HepG2 (cell line): ENCODE results near the gene LYZL1. TPM values are rescaled to one million over a fixed set of nuclear protein-coding genes. Genes with fewer than 3 reads are reported as not detected.
A peak's percentile ranks its signal among the peaks of the same experiment; 100 is the strongest.

Experiments
- BCL6 ChIP-seq: IDR thresholded peaks from 2 replicates; pipeline ENCODE4 v1.6.1; 2016; ENCODE audit warnings: missing genetic modification reagents, missing compliant biosample characterization
- EP300 ChIP-seq, 3 experiments: sonication (generic) in 1 of 3; formaldehyde crosslinking in 1 of 3; IDR thresholded peaks; 2 replicates each; pipeline versions ENCODE4 v1.5.1 to v1.6.1; 2011 to 2020; ENCODE audit warnings: low read depth in 2 of 3, low read length in 2 of 3, borderline replicate concordance in 1 of 3, improper control_type of control experiment in 1 of 3, mild to moderate bottlenecking in 1 of 3, missing genetic modification reagents in 1 of 3, moderate library complexity in 1 of 3
- FOXM1 ChIP-seq: sonication (generic); formaldehyde crosslinking; IDR thresholded peaks from 2 replicates; pipeline ENCODE4 v1.5.0; 2020; ENCODE audit warnings: missing genetic modification reagents
- HDAC2 ChIP-seq: sonication (generic); formaldehyde crosslinking; IDR thresholded peaks from 2 replicates; pipeline ENCODE4 v1.4.0; 2020; ENCODE audit warnings: missing genetic modification reagents
- HDAC6 ChIP-seq: fragments of 200-600 bp; sonication (generic); IDR thresholded peaks from 2 replicates; pipeline ENCODE4 v1.7.0; 2017; ENCODE audit warnings: mild to moderate bottlenecking, antibody characterized with exemption, low read length, low read depth
- MIER3 ChIP-seq: IDR thresholded peaks from 2 replicates; pipeline ENCODE4 v1.6.1; 2016; ENCODE audit warnings: missing compliant biosample characterization, borderline replicate concordance
- NR3C1 ChIP-seq: sonication (generic); formaldehyde crosslinking; IDR thresholded peaks from 2 replicates; pipeline ENCODE4 v1.4.0; 2020; ENCODE audit warnings: missing genetic modification reagents
- RCOR2 ChIP-seq: IDR thresholded peaks from 2 replicates; pipeline ENCODE4 v1.6.1; 2016; ENCODE audit warnings: missing biosample characterization, missing genetic modification reagents
- XBP1 ChIP-seq: sonication (generic); formaldehyde crosslinking; IDR thresholded peaks from 2 replicates; pipeline ENCODE4 v1.5.0; 2020; ENCODE audit warnings: missing genetic modification reagents
- ZNF792 ChIP-seq: IDR thresholded peaks from 2 replicates; pipeline ENCODE4 v1.6.1; 2016
- polyA plus RNA-seq, 8 experiments: library from polyadenylated mRNA; depleted of rRNA in 3 of 8; stranded (reverse) in 7 of 8; unstranded in 1 of 8; fragments of >200 nt; fragmentation: Illumina TruSeq in 4 of 8; extraction: Trizol in 4 of 8; gene quantifications; 2 replicates each; pipeline versions ENCODE4 v1.2.1 to v1.2.3, GENCODE V29; 2011 to 2016; ENCODE audit warnings: low read depth in 4 of 8, missing spikeins in 1 of 8, mixed read lengths in 1 of 8; ENCODE audit not compliant: insufficient read depth in 1 of 8
- total RNA-seq, 5 experiments: library from RNA; depleted of rRNA; stranded (reverse); fragments of >200 nt; fragmentation: Illumina TruSeq; extraction: Trizol; gene quantifications; 2 replicates each; pipeline ENCODE4 v1.2.3, GENCODE V29; 2016; ENCODE audit warnings: low read depth in 1 of 5
- TF ChIP-seq, protein P1 (sequence below): IDR thresholded peaks from 2 replicates; pipeline ENCODE4 v1.4.0; 2020; ENCODE audit warnings: mild to moderate bottlenecking, missing genetic modification reagents
- TF ChIP-seq, protein P2 (sequence below): sonication (generic); formaldehyde crosslinking; IDR thresholded peaks from 2 replicates; pipeline ENCODE4 v1.4.0; 2020; ENCODE audit warnings: missing genetic modification reagents
- TF ChIP-seq, protein P3 (sequence below): sonication (generic); formaldehyde crosslinking; IDR thresholded peaks from 2 replicates; pipeline ENCODE4 v1.4.0; 2020; ENCODE audit warnings: mild to moderate bottlenecking, missing genetic modification reagents, borderline replicate concordance
- TF ChIP-seq, protein P4 (sequence below): sonication (generic); formaldehyde crosslinking; IDR thresholded peaks from 2 replicates; pipeline ENCODE4 v1.8.1; 2023; ENCODE audit warnings: mild to moderate bottlenecking, moderate library complexity, missing genetic modification reagents
- TF ChIP-seq, protein P5 (sequence below): sonication (generic); formaldehyde crosslinking; IDR thresholded peaks from 2 replicates; pipeline ENCODE4 v1.4.0; 2020; ENCODE audit warnings: missing genetic modification reagents

The LYZL1 gene
- total and polyA plus RNA-seq, 2 of the 13 experiments (the other 11 are each of a cell fraction or from before 2014, with no cell fraction given), result not detected

DNA sequence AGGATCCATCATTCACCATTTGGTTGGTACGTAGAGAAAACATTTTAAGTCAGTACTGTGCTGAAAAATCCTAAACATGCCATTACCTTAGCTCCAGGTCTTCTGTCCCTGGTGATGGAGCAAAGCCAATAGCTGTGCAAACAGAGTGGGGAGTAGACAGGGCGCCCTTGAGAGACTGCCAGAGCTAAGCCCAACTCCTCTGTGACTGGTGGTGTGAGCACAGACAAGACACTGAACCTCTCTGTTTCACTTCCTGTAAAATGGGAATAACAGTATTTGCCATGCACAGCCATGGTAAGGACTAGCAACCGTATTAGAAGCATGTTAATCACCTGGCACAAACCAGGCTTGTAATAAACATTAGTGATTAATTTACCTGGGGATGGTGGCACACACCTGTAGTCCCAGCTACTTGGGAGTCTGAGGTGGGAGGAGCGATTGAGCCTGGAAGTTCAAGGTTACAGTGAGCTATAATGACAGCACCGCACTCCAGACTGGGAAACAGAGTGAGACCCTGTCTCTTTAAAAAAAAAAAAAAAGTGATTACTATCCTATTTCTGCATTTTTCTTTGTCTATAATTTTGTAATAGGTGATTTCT lies 28.7 kb downstream of the LYZL1 start (continued):
- TF ChIP-seq, protein P1, sequence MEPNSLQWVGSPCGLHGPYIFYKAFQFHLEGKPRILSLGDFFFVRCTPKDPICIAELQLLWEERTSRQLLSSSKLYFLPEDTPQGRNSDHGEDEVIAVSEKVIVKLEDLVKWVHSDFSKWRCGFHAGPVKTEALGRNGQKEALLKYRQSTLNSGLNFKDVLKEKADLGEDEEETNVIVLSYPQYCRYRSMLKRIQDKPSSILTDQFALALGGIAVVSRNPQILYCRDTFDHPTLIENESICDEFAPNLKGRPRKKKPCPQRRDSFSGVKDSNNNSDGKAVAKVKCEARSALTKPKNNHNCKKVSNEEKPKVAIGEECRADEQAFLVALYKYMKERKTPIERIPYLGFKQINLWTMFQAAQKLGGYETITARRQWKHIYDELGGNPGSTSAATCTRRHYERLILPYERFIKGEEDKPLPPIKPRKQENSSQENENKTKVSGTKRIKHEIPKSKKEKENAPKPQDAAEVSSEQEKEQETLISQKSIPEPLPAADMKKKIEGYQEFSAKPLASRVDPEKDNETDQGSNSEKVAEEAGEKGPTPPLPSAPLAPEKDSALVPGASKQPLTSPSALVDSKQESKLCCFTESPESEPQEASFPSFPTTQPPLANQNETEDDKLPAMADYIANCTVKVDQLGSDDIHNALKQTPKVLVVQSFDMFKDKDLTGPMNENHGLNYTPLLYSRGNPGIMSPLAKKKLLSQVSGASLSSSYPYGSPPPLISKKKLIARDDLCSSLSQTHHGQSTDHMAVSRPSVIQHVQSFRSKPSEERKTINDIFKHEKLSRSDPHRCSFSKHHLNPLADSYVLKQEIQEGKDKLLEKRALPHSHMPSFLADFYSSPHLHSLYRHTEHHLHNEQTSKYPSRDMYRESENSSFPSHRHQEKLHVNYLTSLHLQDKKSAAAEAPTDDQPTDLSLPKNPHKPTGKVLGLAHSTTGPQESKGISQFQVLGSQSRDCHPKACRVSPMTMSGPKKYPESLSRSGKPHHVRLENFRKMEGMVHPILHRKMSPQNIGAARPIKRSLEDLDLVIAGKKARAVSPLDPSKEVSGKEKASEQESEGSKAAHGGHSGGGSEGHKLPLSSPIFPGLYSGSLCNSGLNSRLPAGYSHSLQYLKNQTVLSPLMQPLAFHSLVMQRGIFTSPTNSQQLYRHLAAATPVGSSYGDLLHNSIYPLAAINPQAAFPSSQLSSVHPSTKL, result 0 out of 2 replicates have a peak, but pooled peaks have one; percentile 13
- TF ChIP-seq HDAC2 (CRISPR knock-in tag), result 0 out of 2 replicates have a peak, but pooled peaks have one; percentile 18
- no peak for TF ChIP-seq NR3C1 (CRISPR knock-in tag)
- TF ChIP-seq, protein P2, sequence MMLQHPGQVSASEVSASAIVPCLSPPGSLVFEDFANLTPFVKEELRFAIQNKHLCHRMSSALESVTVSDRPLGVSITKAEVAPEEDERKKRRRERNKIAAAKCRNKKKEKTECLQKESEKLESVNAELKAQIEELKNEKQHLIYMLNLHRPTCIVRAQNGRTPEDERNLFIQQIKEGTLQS (CRISPR knock-in tag), result no peak
- no peak for TF ChIP-seq HDAC6
- TF ChIP-seq, protein P3, sequence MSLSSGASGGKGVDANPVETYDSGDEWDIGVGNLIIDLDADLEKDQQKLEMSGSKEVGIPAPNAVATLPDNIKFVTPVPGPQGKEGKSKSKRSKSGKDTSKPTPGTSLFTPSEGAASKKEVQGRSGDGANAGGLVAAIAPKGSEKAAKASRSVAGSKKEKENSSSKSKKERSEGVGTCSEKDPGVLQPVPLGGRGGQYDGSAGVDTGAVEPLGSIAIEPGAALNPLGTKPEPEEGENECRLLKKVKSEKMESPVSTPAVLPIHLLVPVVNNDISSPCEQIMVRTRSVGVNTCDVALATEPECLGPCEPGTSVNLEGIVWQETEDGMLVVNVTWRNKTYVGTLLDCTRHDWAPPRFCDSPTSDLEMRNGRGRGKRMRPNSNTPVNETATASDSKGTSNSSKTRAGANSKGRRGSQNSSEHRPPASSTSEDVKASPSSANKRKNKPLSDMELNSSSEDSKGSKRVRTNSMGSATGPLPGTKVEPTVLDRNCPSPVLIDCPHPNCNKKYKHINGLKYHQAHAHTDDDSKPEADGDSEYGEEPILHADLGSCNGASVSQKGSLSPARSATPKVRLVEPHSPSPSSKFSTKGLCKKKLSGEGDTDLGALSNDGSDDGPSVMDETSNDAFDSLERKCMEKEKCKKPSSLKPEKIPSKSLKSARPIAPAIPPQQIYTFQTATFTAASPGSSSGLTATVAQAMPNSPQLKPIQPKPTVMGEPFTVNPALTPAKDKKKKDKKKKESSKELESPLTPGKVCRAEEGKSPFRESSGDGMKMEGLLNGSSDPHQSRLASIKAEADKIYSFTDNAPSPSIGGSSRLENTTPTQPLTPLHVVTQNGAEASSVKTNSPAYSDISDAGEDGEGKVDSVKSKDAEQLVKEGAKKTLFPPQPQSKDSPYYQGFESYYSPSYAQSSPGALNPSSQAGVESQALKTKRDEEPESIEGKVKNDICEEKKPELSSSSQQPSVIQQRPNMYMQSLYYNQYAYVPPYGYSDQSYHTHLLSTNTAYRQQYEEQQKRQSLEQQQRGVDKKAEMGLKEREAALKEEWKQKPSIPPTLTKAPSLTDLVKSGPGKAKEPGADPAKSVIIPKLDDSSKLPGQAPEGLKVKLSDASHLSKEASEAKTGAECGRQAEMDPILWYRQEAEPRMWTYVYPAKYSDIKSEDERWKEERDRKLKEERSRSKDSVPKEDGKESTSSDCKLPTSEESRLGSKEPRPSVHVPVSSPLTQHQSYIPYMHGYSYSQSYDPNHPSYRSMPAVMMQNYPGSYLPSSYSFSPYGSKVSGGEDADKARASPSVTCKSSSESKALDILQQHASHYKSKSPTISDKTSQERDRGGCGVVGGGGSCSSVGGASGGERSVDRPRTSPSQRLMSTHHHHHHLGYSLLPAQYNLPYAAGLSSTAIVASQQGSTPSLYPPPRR (CRISPR knock-in tag), result no peak
- no peak for TF ChIP-seq XBP1 (CRISPR knock-in tag)
- TF ChIP-seq MIER3, result no peak
- TF ChIP-seq, protein P4, sequence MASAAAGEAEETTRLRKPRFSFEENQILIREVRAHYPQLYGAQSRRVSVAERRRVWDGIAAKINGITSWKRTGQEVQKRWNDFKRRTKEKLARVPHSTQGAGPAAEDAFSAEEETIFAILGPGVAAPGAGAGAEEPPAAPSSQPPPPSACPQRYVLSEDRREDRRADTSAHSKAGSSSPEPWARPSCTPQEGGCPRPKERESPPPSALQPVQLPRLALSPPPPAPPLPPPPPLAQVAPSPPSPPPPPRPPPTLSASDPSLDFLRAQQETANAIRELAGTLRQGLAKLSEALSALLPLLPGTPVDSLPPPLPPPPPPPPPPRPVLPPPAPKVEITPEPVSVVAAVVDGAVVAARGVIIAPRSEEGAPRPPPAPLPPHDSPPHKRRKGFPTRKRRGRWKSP, result no peak
- TF ChIP-seq FOXM1 (CRISPR knock-in tag), result no peak
- 0 out of 2 replicates have a peak, but pooled peaks have one; percentile 11 for TF ChIP-seq BCL6 (CRISPR knock-in tag)
- TF ChIP-seq, protein P5, sequence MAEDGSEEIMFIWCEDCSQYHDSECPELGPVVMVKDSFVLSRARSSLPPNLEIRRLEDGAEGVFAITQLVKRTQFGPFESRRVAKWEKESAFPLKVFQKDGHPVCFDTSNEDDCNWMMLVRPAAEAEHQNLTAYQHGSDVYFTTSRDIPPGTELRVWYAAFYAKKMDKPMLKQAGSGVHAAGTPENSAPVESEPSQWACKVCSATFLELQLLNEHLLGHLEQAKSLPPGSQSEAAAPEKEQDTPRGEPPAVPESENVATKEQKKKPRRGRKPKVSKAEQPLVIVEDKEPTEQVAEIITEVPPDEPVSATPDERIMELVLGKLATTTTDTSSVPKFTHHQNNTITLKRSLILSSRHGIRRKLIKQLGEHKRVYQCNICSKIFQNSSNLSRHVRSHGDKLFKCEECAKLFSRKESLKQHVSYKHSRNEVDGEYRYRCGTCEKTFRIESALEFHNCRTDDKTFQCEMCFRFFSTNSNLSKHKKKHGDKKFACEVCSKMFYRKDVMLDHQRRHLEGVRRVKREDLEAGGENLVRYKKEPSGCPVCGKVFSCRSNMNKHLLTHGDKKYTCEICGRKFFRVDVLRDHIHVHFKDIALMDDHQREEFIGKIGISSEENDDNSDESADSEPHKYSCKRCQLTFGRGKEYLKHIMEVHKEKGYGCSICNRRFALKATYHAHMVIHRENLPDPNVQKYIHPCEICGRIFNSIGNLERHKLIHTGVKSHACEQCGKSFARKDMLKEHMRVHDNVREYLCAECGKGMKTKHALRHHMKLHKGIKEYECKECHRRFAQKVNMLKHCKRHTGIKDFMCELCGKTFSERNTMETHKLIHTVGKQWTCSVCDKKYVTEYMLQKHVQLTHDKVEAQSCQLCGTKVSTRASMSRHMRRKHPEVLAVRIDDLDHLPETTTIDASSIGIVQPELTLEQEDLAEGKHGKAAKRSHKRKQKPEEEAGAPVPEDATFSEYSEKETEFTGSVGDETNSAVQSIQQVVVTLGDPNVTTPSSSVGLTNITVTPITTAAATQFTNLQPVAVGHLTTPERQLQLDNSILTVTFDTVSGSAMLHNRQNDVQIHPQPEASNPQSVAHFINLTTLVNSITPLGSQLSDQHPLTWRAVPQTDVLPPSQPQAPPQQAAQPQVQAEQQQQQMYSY, result peak; percentile 46; the same call in 1 of the 2 replicates
- peak in 1 of 2 experiments; percentile 9; a peak in 1 of 4 replicates for TF ChIP-seq EP300 (IDR thresholded peaks at IDR 0.05; ENCODE audit: low read depth in 2 of 2, low read length in 2 of 2)
- no peak for TF ChIP-seq EP300 (CRISPR knock-in tag; IDR thresholded peaks at IDR 0.05; ENCODE audit: borderline replicate concordance)
- TF ChIP-seq ZNF792 (CRISPR knock-in tag), result no peak
- TF ChIP-seq RCOR2 (CRISPR knock-in tag), result peak; percentile 85
